ENCODE results near the gene TSFM. TPM values are rescaled to one million over a fixed set of nuclear protein-coding genes. Genes with fewer than 3 reads are reported as not detected.
"Not testable (repeated sequence)": the region's sequence is repeated elsewhere in the genome, so short reads cannot be mapped to it uniquely, and the experiment has no call there.

TSFM gene
- total and polyA plus RNA-seq, 9 of the 15 experiments (the other 6 are each of a cell fraction or from before 2014, with no cell fraction given) = 44.6 to 198 (median 60.2) TPM

GRCh38 chr12:57821015-57821414 lies 38.4 kb downstream of the TSFM start:
- BruUV-seq (replicated peaks); CTCF ChIA-PET (ENCODE audit: low intra/inter-chr PET ratio); in situ Hi-C loops (cut with MboI): not testable (repeated sequence)

GRCh38 chr12:57821474-57822214 lies 39.1 kb downstream of the TSFM start:
- Histone ChIP-seq H3K27ac (ENCODE audit: extremely low read depth, low read depth, low read length) (no peak overlapping the region), H3K9me3 (replicated peaks; ENCODE audit: control insufficient read depth, insufficient read depth, low read depth, low read length) (no peaks in the 10 kb centered on the region), H2AFZ (ENCODE audit: low read depth, low read length) (no peak overlapping the region), H3K9ac (ENCODE audit: insufficient read depth in 1 of 2, low read depth in 2 of 2, low read length in 2 of 2) (no peak overlapping the region), H4K20me1 (replicated peaks; ENCODE audit: control insufficient read depth, insufficient read depth, low read length) (peaks cover 3% of the 10 kb centered on the region), H3K4me1 (replicated peaks in 1 of 2; ENCODE audit: control insufficient read depth in 2 of 2, insufficient read depth in 2 of 2, low read length in 2 of 2) (peaks cover 2 to 11% of the 10 kb centered on the region in 2 experiments; a peak in 3 of 5 replicates), H3K4me2 (ENCODE audit: insufficient read depth, low read length) (no peak overlapping the region), H3K9me1 (ENCODE audit: control insufficient read depth, insufficient read depth, low read length) (no peaks in the 10 kb centered on the region), H3K27me3 (ENCODE audit: control insufficient read depth in 2 of 2, insufficient read depth in 2 of 2, low read length in 2 of 2) (no peaks in the 10 kb centered on the region), H3K36me3 (ENCODE audit: control insufficient read depth, insufficient read depth, low read length) (peaks cover 55% of the 10 kb centered on the region), H3K79me2 (ENCODE audit: control insufficient read depth, insufficient read depth, low read length) (no peaks in the 10 kb centered on the region), H3K4me3 (no peak overlapping the region)
- no peak for DNase-seq (ENCODE audit: extremely low read depth in 1 of 4, low spot score in 3 of 4)
- BruUV-seq (replicated peaks) = no TSS peak
- peak; percentile 72 for FAIRE-seq
- ATAC-seq = no peak
- TF ChIP-seq NCOA6 (IDR thresholded peaks at IDR 0.05) = no peak
- no peak for TF ChIP-seq PHB2 (IDR thresholded peaks at IDR 0.05; ENCODE audit: low read depth)
- TF ChIP-seq MYNN (IDR thresholded peaks at IDR 0.05) = peak; percentile 13; the same call in 1 of the 2 replicates
- no peak for TF ChIP-seq MYNN (CRISPR knock-in tag; IDR thresholded peaks at IDR 0.05)
- ChIA-PET POLR2A (no interaction called here), CTCF (ENCODE audit: low intra/inter-chr PET ratio) (no interaction called here)
- in situ Hi-C loops (cut with MboI) = no loop called here
- WGBS (ENCODE audit: insufficient coverage, low coverage, missing lambda C conversion rate) = 81% methylated on average over 7 of the region's 10 CpGs
- intact Hi-C loops (cut with micrococcal nuclease) = no loop called here

More at GRCh38 chr12:57821015-57821414, 38.4 kb downstream of the TSFM start:
- H3K4me2 ChIP-seq (ENCODE audit: insufficient read depth, low read length); H4K20me1 ChIP-seq (replicated peaks; ENCODE audit: control insufficient read depth, insufficient read depth, low read length); H3K27me3 ChIP-seq (ENCODE audit: control insufficient read depth in 2 of 2, insufficient read depth in 2 of 2, low read length in 2 of 2); POLR2A ChIA-PET; H2AFZ ChIP-seq (ENCODE audit: low read depth, low read length); H3K79me2 ChIP-seq (ENCODE audit: control insufficient read depth, insufficient read depth, low read length); DNase-seq (ENCODE audit: extremely low read depth in 1 of 4, low spot score in 3 of 4); H3K9me1 ChIP-seq (ENCODE audit: control insufficient read depth, insufficient read depth, low read length); intact Hi-C loops (cut with micrococcal nuclease); H3K4me3 ChIP-seq; H3K9me3 ChIP-seq (replicated peaks; ENCODE audit: control insufficient read depth, insufficient read depth, low read depth, low read length); ATAC-seq; H3K27ac ChIP-seq (ENCODE audit: extremely low read depth, low read depth, low read length); H3K9ac ChIP-seq (ENCODE audit: insufficient read depth in 1 of 2, low read depth in 2 of 2, low read length in 2 of 2): not testable (repeated sequence)
- Histone ChIP-seq H3K36me3 (ENCODE audit: control insufficient read depth, insufficient read depth, low read length) (peaks cover 49% of the 10 kb centered on the region), H3K4me1 (replicated peaks in 1 of 2; ENCODE audit: control insufficient read depth in 2 of 2, insufficient read depth in 2 of 2, low read length in 2 of 2) (peaks cover 6 to 17% of the 10 kb centered on the region in 2 experiments; a peak in 3 of 5 replicates)
- TF ChIP-seq SUPT5H (IDR thresholded peaks at IDR 0.05) = peak; percentile 4; the same call in 1 of the 2 replicates
- WGBS (ENCODE audit: insufficient coverage, low coverage, missing lambda C conversion rate) = 77% methylated on average over 5 of the region's 5 CpGs
- FAIRE-seq = peak; percentile 67

Measured in K562 (cell line).